ENCODE data around the gene CDH7.
A peak's percentile ranks its signal among the peaks of the same experiment; 100 is the strongest.

CDH7 gene

DNA sequence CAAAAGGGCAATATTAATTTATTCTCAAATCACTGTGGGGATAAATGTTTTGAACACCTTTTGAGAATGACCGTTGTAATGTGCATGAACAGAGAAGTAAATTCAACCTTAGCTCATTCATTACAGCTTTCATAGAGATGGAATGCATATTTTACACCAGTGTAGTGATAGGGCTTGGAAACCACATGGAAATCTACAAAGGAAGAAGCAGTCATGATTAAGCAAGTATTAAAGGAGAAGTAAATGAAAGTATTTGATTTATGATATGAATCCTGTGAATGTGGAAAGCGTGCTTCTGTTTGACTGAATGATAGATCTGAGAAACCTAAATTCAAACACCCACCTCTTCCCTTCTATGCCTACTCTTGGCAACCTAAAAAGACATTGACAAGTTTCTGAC, 64.7 kb downstream of the CDH7 start:
- Mint-ChIP-seq H3K4me3 (no peak overlapping the region), H3K36me3 (no peaks in the 10 kb centered on the region), H3K4me1 (no peaks in the 10 kb centered on the region), H3K9me3 (no peaks in the 10 kb centered on the region), H3K27ac (no peak overlapping the region), H3K27me3 (no peaks in the 10 kb centered on the region)
- no peak for ATAC-seq

DNA sequence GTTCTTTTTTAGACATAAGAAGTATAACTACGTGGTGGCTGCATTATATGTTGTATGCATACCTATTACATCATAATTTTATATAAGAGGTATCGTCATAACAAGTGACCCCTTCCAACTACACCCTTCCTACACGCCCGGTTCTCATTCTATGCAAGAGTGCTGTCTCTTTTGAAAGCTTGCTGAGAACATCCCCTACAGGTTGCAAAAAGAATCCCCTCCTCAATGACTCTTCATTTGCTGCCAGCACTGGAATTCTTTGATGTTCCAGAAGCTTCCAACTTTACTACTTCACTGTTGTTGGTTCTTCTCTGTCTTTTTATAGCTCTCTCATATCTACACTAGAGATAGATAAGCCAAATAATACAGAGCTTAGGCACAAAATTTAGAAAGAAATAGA, 66.4 kb downstream of the CDH7 start:
- Mint-ChIP-seq H3K36me3 (no peaks in the 10 kb centered on the region), H3K27me3 (no peaks in the 10 kb centered on the region), H3K4me3 (no peak overlapping the region), H3K9me3 (no peaks in the 10 kb centered on the region), H3K27ac (no peak overlapping the region), H3K4me1 (no peaks in the 10 kb centered on the region)
- ATAC-seq: no peak

DNA sequence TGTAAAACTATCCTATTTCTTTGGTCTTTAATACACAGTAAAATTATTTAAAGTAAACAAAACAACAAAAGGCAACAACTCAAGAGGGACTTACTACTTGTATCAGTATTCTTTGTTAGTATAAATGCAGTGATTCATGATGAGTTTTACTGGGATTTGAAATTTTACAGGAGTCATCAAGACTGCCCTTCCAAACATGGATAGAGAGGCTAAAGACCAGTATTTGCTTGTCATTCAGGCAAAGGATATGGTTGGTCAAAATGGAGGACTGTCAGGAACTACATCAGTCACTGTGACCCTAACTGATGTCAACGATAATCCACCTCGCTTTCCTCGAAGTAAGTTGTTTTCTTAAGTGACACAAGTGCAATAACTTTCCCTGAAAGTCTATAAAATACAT, 71.1 kb downstream of the CDH7 start:
- Mint-ChIP-seq H3K4me1 (no peaks in the 10 kb centered on the region), H3K36me3 (no peaks in the 10 kb centered on the region)

GRCh38 chr18:65822826-65823225, 72.0 kb downstream of the CDH7 start:
- Mint-ChIP-seq H3K27me3 (no peaks in the 10 kb centered on the region), H3K36me3 (no peaks in the 10 kb centered on the region), H3K9me3 (no peaks in the 10 kb centered on the region), H3K4me3 (no peak overlapping the region), H3K27ac (no peak overlapping the region), H3K4me1 (no peaks in the 10 kb centered on the region)
- no peak for ATAC-seq

More for the DNA sequence above, 71.1 kb downstream of the CDH7 start:
- Mint-ChIP-seq H3K27me3 (no peaks in the 10 kb centered on the region), H3K9me3 (no peaks in the 10 kb centered on the region), H3K27ac (no peak overlapping the region), H3K4me3 (no peak overlapping the region)
- no peak for ATAC-seq

DNA sequence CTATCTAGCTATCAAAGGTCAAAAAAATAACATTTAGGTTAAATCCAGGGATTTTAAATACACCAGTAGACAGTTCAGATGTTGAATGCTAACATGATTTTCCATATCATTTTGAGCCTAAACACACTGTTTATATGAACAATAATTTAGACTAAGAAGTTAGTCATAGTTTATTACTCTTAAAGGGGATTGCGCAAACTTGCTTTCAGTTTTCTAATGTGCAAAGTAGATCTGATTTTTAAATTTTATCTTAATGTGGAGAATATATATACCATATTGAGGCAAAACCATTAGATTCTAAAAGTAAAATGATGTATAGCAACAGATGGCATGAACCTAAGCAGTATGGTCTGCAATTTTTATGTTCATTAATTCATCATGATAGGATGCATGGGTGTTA, 76.6 kb downstream of the CDH7 start:
- H3K36me3 Mint-ChIP-seq: no peaks in the 10 kb centered on the region
- H3K4me3 Mint-ChIP-seq: no peak overlapping the region
- no peaks in the 10 kb centered on the region for H3K27me3 Mint-ChIP-seq
- no peak overlapping the region for H3K27ac Mint-ChIP-seq
- H3K9me3 Mint-ChIP-seq: peaks cover 2% of the 10 kb centered on the region
- ATAC-seq: no peak
- H3K4me1 Mint-ChIP-seq: no peaks in the 10 kb centered on the region

DNA sequence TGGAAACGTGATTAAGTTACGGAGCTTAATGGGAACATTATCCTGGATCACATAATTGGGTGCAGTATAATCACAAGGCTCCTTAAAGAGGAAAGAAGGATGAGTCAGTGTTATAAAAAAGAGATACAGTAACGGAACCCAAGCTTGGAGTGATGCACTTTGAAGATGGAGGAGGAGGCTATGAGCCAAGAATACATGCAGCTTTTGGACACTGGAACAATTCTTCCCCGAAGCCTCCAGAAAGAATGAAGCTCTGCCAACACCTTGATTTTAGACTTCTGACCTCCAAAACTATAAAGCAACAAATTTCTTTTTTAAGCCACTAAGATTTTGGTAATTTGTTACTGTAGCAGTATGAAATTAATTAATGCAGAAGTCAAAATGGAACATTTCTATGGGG, 85.1 kb downstream of the CDH7 start:
- H3K4me3 Mint-ChIP-seq: no peak overlapping the region
- H3K36me3 Mint-ChIP-seq: no peaks in the 10 kb centered on the region
- no peaks in the 10 kb centered on the region for H3K27me3 Mint-ChIP-seq
- no peak for ATAC-seq
- no peaks in the 10 kb centered on the region for H3K4me1 Mint-ChIP-seq
- H3K27ac Mint-ChIP-seq: no peak overlapping the region
- peaks cover 2% of the 10 kb centered on the region for H3K9me3 Mint-ChIP-seq

DNA sequence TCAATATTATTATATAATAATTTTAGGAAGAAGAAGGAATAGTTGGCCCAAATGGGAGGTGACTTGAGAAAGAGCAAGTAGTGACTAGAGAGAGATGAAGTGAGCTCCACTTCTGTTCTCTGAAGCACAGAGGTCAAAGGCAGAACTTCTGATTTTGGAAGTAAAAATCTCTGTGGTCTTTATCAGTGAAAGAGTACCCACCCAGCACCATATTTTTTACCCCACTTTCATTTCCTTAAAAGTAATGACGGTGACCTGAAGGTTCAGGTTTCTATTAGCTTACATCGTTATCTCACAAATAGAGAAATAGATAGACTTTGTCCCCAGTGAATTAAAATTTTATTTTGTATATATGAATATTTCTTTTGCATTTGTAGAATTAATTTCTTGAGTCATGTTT, 95.3 kb downstream of the CDH7 start:
- Mint-ChIP-seq H3K4me1 (no peaks in the 10 kb centered on the region), H3K27ac (no peak overlapping the region), H3K4me3 (no peak overlapping the region), H3K36me3 (no peaks in the 10 kb centered on the region), H3K27me3 (no peaks in the 10 kb centered on the region), H3K9me3 (no peaks in the 10 kb centered on the region)
- ATAC-seq: no peak

DNA sequence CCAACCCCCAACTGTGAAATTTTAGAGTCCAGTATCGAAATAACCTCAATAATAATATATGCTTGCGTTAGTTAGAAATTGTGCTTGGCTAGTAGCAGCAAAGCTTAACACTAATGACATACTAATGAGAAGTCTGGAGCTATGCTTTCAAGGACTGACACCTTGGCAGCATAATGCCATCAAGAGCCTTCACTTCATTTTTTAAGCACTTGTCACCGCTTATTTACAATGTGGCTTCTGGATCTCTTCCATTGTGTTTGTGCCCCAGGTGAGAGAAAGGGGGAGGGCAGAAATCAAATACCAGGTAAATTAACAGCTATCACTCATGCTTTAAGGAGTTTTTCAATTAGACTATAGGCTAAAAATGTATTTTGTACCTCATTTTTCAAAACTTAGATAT, 101.5 kb downstream of the CDH7 start:
- no peaks in the 10 kb centered on the region for H3K4me1 Mint-ChIP-seq
- no peaks in the 10 kb centered on the region for H3K27me3 Mint-ChIP-seq
- H3K4me3 Mint-ChIP-seq: no peak overlapping the region
- H3K36me3 Mint-ChIP-seq: no peaks in the 10 kb centered on the region
- no peak overlapping the region for H3K27ac Mint-ChIP-seq
- no peak for ATAC-seq
- H3K9me3 Mint-ChIP-seq: no peaks in the 10 kb centered on the region

DNA sequence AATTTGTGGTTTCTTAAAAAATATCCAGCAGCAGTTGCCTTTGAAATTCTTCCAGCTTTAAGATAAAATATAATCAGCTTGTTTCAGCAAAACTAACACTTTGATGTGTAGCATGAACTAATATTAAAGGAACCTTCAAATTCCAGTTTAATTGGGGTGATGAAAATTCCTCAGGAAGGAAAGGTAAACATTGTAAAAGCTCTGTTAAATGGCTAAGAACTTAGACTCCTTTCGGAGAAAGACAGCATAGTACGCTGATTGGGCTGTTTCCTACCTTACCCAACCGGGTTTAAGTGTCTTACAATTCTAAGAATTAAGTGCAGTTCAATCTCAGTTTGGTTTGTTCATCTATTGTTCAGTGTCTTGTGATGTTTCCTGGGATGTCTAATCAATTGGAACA, 108.3 kb downstream of the CDH7 start:
- no peak for ATAC-seq
- Mint-ChIP-seq H3K4me3 (no peak overlapping the region), H3K36me3 (no peaks in the 10 kb centered on the region), H3K27me3 (no peaks in the 10 kb centered on the region), H3K4me1 (no peaks in the 10 kb centered on the region), H3K9me3 (no peaks in the 10 kb centered on the region), H3K27ac (no peak overlapping the region)

GRCh38 chr18:65869527-65869926, 118.7 kb downstream of the CDH7 start:
- Mint-ChIP-seq H3K27ac (no peak overlapping the region), H3K27me3 (no peaks in the 10 kb centered on the region), H3K9me3 (peaks cover 2% of the 10 kb centered on the region), H3K4me1 (no peaks in the 10 kb centered on the region), H3K36me3 (no peaks in the 10 kb centered on the region), H3K4me3 (no peak overlapping the region)
- no peak for ATAC-seq

GRCh38 chr18:65876310-65876709, 125.5 kb downstream of the CDH7 start:
- Mint-ChIP-seq H3K36me3 (no peaks in the 10 kb centered on the region), H3K27ac (no peak overlapping the region), H3K4me1 (no peaks in the 10 kb centered on the region), H3K27me3 (no peaks in the 10 kb centered on the region), H3K9me3 (peaks cover 3% of the 10 kb centered on the region), H3K4me3 (no peak overlapping the region)
- no peak for ATAC-seq

- H3K4me3 Mint-ChIP-seq: no peak overlapping the region
- H3K9me3 Mint-ChIP-seq: peaks cover 4% of the 10 kb centered on the region
- ATAC-seq: peak; percentile 53
- no peaks in the 10 kb centered on the region for H3K36me3 Mint-ChIP-seq
- H3K27me3 Mint-ChIP-seq: no peaks in the 10 kb centered on the region
- H3K4me1 Mint-ChIP-seq: no peaks in the 10 kb centered on the region
- H3K27ac Mint-ChIP-seq: no peak overlapping the region
Measured at GRCh38 chr18:65897292-65897691, 146.5 kb downstream of the CDH7 start.

DNA sequence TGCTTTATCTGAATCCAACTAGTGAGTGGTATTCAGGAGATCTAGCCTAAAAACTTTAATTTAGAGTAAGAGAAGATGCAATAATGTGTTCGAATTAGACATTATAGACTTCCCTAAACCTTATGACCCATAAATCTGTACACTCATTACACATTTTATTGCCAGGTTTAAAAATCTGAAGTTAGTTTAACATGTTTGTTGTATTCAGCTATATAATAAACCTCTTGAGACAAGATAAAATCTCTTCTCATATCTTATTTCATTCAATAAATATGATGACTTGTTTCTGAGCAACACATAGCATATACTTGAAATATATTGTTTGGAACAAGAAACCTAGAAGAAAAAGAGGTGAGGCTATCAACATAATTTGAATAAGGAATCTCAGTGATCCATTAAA, 150.7 kb downstream of the CDH7 start:
- no peaks in the 10 kb centered on the region for H3K27me3 Mint-ChIP-seq
- H3K27ac Mint-ChIP-seq: no peak overlapping the region
- H3K9me3 Mint-ChIP-seq: no peaks in the 10 kb centered on the region
- no peaks in the 10 kb centered on the region for H3K4me1 Mint-ChIP-seq
- no peak overlapping the region for H3K4me3 Mint-ChIP-seq
- no peak for ATAC-seq
- no peaks in the 10 kb centered on the region for H3K36me3 Mint-ChIP-seq

DNA sequence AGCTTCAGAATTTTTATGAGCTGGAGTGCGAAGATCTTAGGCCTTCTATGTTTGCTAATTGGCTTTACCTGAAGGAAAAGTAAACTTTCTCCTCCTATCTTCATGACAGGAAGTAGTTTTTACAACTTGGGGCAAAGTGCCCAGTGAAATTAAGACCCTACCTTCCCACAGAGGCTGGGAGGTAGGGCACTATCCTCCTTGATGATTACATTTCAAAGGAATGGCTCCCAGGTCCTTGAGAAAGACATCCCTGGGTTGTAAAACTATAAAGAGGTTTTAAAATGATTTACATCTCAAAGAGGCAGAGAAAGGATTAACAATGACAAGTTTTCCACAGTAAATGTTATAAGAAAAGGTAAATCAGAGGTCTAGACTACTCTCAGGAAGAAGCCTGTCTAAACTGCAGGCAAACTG, 155.8 kb downstream of the CDH7 start:
- Mint-ChIP-seq H3K27ac (no peak overlapping the region), H3K9me3 (no peaks in the 10 kb centered on the region), H3K4me1 (no peaks in the 10 kb centered on the region), H3K4me3 (no peak overlapping the region), H3K27me3 (no peaks in the 10 kb centered on the region), H3K36me3 (no peaks in the 10 kb centered on the region)
- no peak for ATAC-seq

- Mint-ChIP-seq H3K9me3 (no peaks in the 10 kb centered on the region), H3K36me3 (no peaks in the 10 kb centered on the region), H3K4me1 (no peaks in the 10 kb centered on the region), H3K27ac (no peak overlapping the region), H3K27me3 (no peaks in the 10 kb centered on the region), H3K4me3 (no peak overlapping the region)
- no peak for ATAC-seq
Measured at GRCh38 chr18:65907281-65907680, 156.5 kb downstream of the CDH7 start.

DNA sequence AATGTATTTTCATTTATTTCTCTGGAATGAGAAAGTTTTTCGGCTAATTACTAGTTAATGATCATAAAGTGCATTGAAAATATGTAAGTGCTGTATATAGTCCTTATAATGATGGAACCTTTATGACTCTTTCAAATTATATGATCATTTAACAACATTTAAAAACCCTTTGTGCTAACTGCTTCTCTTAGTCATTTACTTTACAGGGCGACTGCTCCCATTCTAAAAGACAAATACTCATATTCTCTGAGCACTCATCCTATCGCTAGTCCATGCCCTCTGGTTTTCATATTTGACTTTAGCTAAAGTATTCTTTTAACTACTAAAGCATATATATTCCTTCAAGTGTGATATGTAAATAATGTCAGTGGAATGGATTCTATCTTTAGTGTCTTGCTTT, 168.2 kb downstream of the CDH7 start:
- H3K4me3 Mint-ChIP-seq: no peak overlapping the region
- H3K9me3 Mint-ChIP-seq: no peaks in the 10 kb centered on the region
- no peak overlapping the region for H3K27ac Mint-ChIP-seq
- no peaks in the 10 kb centered on the region for H3K36me3 Mint-ChIP-seq
- no peaks in the 10 kb centered on the region for H3K27me3 Mint-ChIP-seq
- ATAC-seq: no peak
- no peaks in the 10 kb centered on the region for H3K4me1 Mint-ChIP-seq

DNA sequence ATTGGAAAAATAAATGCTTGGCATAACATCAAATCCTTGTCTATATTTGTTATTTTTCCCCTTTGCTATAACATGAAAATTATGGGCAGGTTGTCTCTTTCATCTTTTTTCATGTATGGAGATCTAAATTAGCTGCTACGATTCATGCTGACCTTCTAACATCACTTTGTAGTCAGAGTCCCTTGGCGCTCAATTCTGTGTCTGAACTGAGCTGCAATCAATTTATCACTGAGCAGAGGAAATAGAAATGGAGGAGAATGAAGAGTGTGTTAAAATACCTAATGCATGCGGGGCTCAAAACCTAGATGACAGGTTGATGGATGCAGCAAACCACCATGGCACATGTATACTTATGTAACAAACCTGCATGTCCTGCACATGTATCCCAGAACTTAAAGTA, 168.9 kb downstream of the CDH7 start:
- no peak overlapping the region for H3K4me3 Mint-ChIP-seq
- H3K27ac Mint-ChIP-seq: no peak overlapping the region
- no peaks in the 10 kb centered on the region for H3K4me1 Mint-ChIP-seq
- no peaks in the 10 kb centered on the region for H3K27me3 Mint-ChIP-seq
- no peak for ATAC-seq
- no peaks in the 10 kb centered on the region for H3K36me3 Mint-ChIP-seq
- no peaks in the 10 kb centered on the region for H3K9me3 Mint-ChIP-seq
